ENCODE results near the gene PLOD2.
"Not testable (repeated sequence)": the region's sequence is repeated elsewhere in the genome, so short reads cannot be mapped to it uniquely, and the experiment has no call there.

PLOD2 gene

GRCh38 chr3:146134348-146135117 lies 26.5 kb downstream of the PLOD2 start:
- no peak for DNase-seq

- DNase-seq: no peak
Measured at GRCh38 chr3:146133441-146133840, 27.5 kb downstream of the PLOD2 start.

- no peak for DNase-seq
Measured at GRCh38 chr3:146131616-146132410, 29.2 kb downstream of the PLOD2 start.

- DNase-seq: no peak
Measured at GRCh38 chr3:146130881-146131371, 30.1 kb downstream of the PLOD2 start.

GRCh38 chr3:146129750-146130149 lies 31.2 kb downstream of the PLOD2 start:
- DNase-seq: no peak

- no peak for DNase-seq
Measured at GRCh38 chr3:146128939-146129338, 32.0 kb downstream of the PLOD2 start.

- DNase-seq: no peak
Measured at GRCh38 chr3:146128179-146128578, 32.8 kb downstream of the PLOD2 start.

GRCh38 chr3:146125951-146126350 lies 35.0 kb downstream of the PLOD2 start:
- no peak for DNase-seq

GRCh38 chr3:146124126-146124801 lies 36.7 kb downstream of the PLOD2 start:
- DNase-seq: no peak

- DNase-seq: no peak
Measured at GRCh38 chr3:146117406-146118285, 43.3 kb downstream of the PLOD2 start.

GRCh38 chr3:146115619-146116018 lies 45.4 kb downstream of the PLOD2 start:
- DNase-seq: no peak

GRCh38 chr3:146113804-146114203 lies 47.2 kb downstream of the PLOD2 start:
- DNase-seq: not testable (repeated sequence)

GRCh38 chr3:146111337-146111736 lies 49.6 kb downstream of the PLOD2 start:
- no peak for DNase-seq

- DNase-seq: no peak
Measured at GRCh38 chr3:146110161-146110560, 50.8 kb downstream of the PLOD2 start.

GRCh38 chr3:146106986-146107385 lies 54.0 kb downstream of the PLOD2 start:
- no peak for DNase-seq

GRCh38 chr3:146104068-146104467 lies 56.9 kb downstream of the PLOD2 start:
- DNase-seq: no peak

- no peak for DNase-seq
Measured at GRCh38 chr3:146102885-146103284, 58.1 kb downstream of the PLOD2 start.

- no peak for DNase-seq
Measured at GRCh38 chr3:146101538-146101937, 59.4 kb downstream of the PLOD2 start.

- no peak for DNase-seq
Measured at GRCh38 chr3:146100825-146101444, 60.0 kb downstream of the PLOD2 start.

GRCh38 chr3:146100180-146100579 lies 60.8 kb downstream of the PLOD2 start:
- no peak for DNase-seq

- DNase-seq: no peak
Measured at GRCh38 chr3:146099316-146099715, 61.7 kb downstream of the PLOD2 start.

- no peak for DNase-seq
Measured at GRCh38 chr3:146093896-146094295, 67.1 kb downstream of the PLOD2 start.
